ENCODE results near the gene MRPL46. TPM values are rescaled to one million over a fixed set of nuclear protein-coding genes. Genes with fewer than 3 reads are reported as not detected.

The MRPL46 gene
- polyA plus RNA-seq, 1 donor from 2014 or later: 41.0 TPM

DNA sequence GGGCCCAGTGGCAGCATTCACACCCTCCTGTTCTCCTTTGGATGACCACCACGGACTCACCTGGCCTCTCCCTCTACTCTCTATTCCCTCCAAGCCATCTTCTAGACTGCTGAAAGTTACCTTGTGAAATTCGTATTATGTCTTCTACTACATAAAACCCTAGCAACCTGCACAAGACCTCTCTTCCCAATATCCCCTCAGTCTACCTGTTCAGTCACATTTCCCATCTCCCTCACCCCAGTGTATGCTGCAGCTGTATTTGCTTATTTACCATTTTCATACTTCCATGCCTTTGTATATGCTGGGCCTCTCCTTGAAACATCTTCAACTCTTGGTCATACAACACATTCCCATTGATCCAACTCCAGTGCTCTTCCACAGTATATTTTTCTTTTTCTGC lies 44.0 kb upstream of the MRPL46 start:
- Histone ChIP-seq H3K9me2 (ENCODE audit: insufficient read depth, low read length) (no peaks in the 10 kb centered on the region), H3K4me2 (ENCODE audit: low read length) (no peak overlapping the region), H3F3A (ENCODE audit: insufficient read depth, low read length, poor library complexity, severe bottlenecking) (no peaks in the 10 kb centered on the region), H2AFZ (ENCODE audit: low read depth, low read length) (no peak overlapping the region), H3K4me3 (ENCODE audit: low read length) (no peak overlapping the region), H3K79me2 (replicated peaks; ENCODE audit: insufficient read depth, low read length) (no peaks in the 10 kb centered on the region), H3K27ac (ENCODE audit: low read length) (no peak overlapping the region), H3K9me3 (ENCODE audit: low read length) (no peaks in the 10 kb centered on the region), H4K20me1 (ENCODE audit: insufficient read depth) (no peaks in the 10 kb centered on the region), H3K9ac (ENCODE audit: low read length) (no peak overlapping the region), H3K36me3 (ENCODE audit: insufficient read depth, low read length) (no peaks in the 10 kb centered on the region), H3K27me3 (ENCODE audit: insufficient read depth, low read depth, low read length) (no peaks in the 10 kb centered on the region)
- TF ChIP-seq, protein P1, sequence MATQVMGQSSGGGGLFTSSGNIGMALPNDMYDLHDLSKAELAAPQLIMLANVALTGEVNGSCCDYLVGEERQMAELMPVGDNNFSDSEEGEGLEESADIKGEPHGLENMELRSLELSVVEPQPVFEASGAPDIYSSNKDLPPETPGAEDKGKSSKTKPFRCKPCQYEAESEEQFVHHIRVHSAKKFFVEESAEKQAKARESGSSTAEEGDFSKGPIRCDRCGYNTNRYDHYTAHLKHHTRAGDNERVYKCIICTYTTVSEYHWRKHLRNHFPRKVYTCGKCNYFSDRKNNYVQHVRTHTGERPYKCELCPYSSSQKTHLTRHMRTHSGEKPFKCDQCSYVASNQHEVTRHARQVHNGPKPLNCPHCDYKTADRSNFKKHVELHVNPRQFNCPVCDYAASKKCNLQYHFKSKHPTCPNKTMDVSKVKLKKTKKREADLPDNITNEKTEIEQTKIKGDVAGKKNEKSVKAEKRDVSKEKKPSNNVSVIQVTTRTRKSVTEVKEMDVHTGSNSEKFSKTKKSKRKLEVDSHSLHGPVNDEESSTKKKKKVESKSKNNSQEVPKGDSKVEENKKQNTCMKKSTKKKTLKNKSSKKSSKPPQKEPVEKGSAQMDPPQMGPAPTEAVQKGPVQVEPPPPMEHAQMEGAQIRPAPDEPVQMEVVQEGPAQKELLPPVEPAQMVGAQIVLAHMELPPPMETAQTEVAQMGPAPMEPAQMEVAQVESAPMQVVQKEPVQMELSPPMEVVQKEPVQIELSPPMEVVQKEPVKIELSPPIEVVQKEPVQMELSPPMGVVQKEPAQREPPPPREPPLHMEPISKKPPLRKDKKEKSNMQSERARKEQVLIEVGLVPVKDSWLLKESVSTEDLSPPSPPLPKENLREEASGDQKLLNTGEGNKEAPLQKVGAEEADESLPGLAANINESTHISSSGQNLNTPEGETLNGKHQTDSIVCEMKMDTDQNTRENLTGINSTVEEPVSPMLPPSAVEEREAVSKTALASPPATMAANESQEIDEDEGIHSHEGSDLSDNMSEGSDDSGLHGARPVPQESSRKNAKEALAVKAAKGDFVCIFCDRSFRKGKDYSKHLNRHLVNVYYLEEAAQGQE (IDR thresholded peaks at IDR 0.05; ENCODE audit: borderline replicate concordance): no peak

DNA sequence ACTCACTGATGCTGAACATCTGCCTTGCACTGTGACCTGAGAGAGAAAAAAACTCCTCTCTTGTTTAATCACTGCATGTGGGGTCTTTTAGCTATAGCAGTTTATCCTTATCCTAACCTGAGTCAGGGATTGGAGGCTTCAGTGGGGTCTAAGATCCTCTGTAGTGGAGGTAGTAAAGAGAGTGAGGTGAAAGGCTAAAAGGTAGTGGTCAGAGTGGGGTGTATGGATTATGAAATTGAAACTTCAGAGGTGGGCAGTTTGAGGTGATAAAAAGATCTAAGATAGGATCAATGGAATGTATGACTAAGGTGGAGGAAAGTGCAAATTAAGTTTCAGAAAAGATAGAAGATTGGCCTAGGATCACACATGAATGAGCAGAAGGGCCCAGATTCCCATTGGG lies 42.8 kb upstream of the MRPL46 start:
- H3K9ac ChIP-seq (ENCODE audit: low read length): no peak overlapping the region
- no peaks in the 10 kb centered on the region for H3K79me2 ChIP-seq (replicated peaks; ENCODE audit: insufficient read depth, low read length)
- TF ChIP-seq TAF1 (IDR thresholded peaks at IDR 0.05; ENCODE audit: low read depth) (no peak), RAD21 (conservative IDR thresholded peaks at IDR 0.05) (no peak), POLR2AphosphoS5 (IDR thresholded peaks at IDR 0.05) (no peak), EP300 (conservative IDR thresholded peaks at IDR 0.05; ENCODE audit: poor library complexity, severe bottlenecking) (no peak), SMC3 (conservative IDR thresholded peaks at IDR 0.05; ENCODE audit: poor library complexity) (no peak), MXI1 (conservative IDR thresholded peaks at IDR 0.05; ENCODE audit: poor library complexity, severe bottlenecking) (no peak), EZH2 (IDR thresholded peaks at IDR 0.05; ENCODE audit: borderline replicate concordance, insufficient read depth, low read length, poor library complexity, severe bottlenecking) (no peak)
- TF ChIP-seq, protein P2, sequence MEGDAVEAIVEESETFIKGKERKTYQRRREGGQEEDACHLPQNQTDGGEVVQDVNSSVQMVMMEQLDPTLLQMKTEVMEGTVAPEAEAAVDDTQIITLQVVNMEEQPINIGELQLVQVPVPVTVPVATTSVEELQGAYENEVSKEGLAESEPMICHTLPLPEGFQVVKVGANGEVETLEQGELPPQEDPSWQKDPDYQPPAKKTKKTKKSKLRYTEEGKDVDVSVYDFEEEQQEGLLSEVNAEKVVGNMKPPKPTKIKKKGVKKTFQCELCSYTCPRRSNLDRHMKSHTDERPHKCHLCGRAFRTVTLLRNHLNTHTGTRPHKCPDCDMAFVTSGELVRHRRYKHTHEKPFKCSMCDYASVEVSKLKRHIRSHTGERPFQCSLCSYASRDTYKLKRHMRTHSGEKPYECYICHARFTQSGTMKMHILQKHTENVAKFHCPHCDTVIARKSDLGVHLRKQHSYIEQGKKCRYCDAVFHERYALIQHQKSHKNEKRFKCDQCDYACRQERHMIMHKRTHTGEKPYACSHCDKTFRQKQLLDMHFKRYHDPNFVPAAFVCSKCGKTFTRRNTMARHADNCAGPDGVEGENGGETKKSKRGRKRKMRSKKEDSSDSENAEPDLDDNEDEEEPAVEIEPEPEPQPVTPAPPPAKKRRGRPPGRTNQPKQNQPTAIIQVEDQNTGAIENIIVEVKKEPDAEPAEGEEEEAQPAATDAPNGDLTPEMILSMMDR (IDR thresholded peaks at IDR 0.05; ENCODE audit: poor library complexity, severe bottlenecking): no peak
- TF ChIP-seq, protein P1 (IDR thresholded peaks at IDR 0.05; ENCODE audit: borderline replicate concordance): no peak
- H3K4me3 ChIP-seq (ENCODE audit: low read length): no peak overlapping the region
- H3K4me2 ChIP-seq (ENCODE audit: low read length): no peak overlapping the region
- H2AFZ ChIP-seq (ENCODE audit: low read depth, low read length): no peak overlapping the region
- no peak overlapping the region for H3K27ac ChIP-seq (ENCODE audit: low read length)
- H3K36me3 ChIP-seq (ENCODE audit: insufficient read depth, low read length): no peaks in the 10 kb centered on the region
- no peaks in the 10 kb centered on the region for H3K9me2 ChIP-seq (ENCODE audit: insufficient read depth, low read length)
- no peaks in the 10 kb centered on the region for H3K9me3 ChIP-seq (ENCODE audit: low read length)
- no peaks in the 10 kb centered on the region for H4K20me1 ChIP-seq (ENCODE audit: insufficient read depth)
- H3F3A ChIP-seq (ENCODE audit: insufficient read depth, low read length, poor library complexity, severe bottlenecking): no peaks in the 10 kb centered on the region
- no peaks in the 10 kb centered on the region for H3K27me3 ChIP-seq (ENCODE audit: insufficient read depth, low read depth, low read length)
